Fibroblast of skin of right quadriceps (primary cell): Measurements from ENCODE around the gene PPP2R3B.
"Not testable (repeated sequence)": the region's sequence is repeated elsewhere in the genome, so short reads cannot be mapped to it uniquely, and the experiment has no call there.

Experiments used
- DNase-seq: peaks from one replicate; pipeline ENCODE4 v3.0.0-alpha.2; 2013

The PPP2R3B gene

GRCh38 chrX:351736-352135 lies 35.0 kb downstream of the PPP2R3B start:
- no peak for DNase-seq

DNA sequence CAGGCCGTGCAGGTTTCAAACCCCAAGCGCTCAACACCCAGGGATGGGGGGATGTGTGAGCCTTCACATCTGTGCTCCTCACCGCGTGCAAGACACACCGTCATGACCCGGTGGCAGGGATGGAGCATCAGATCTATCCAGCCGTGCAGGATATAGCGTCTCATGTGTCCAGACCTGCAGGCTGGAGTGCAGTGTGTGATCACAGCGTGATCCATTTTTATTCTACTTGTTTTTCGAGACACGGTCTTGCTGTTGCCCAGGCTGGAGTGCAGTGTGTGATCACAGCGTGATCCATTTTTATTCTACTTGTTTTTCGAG lies 35.4 kb downstream of the PPP2R3B start:
- DNase-seq, result not testable (repeated sequence)

DNA sequence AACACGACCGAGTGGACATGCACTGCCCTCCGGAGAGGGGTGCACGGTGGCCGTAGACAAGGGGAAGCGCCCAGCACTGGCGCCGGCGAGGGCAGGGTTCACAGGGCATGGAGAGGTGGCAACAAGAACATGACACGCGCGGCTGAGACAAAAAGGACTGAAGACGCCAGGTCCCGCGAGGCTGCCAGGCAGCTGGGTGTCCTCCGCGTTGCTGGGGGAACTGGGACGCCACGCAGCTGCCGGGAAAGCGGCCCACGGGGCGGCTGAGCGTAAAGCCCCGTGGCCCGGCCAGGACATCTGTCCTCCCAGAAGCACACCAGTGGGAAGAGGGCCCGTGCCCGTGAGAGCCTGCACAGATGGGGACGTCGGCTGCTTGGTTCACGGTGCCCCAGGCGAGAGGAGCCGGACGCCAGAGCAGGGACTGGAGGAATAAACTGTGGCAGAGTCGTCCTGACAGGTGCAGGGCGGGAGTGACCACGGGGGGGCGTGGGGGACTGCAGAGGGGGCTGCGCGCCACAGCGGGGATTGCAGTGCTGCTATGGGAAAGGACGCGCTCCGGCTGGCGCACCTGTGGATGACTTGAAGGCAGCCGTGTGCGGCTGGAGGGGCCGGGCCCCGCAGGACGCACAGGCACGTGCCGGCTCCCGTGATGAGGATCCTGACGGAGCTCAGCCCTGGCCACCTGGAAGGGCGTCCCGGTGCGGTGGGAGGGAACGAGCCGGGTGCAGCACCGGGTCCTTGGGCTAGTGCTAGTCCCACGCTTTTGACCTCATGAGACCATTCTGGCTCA lies 36.0 kb downstream of the PPP2R3B start:
- no peak for DNase-seq

DNA sequence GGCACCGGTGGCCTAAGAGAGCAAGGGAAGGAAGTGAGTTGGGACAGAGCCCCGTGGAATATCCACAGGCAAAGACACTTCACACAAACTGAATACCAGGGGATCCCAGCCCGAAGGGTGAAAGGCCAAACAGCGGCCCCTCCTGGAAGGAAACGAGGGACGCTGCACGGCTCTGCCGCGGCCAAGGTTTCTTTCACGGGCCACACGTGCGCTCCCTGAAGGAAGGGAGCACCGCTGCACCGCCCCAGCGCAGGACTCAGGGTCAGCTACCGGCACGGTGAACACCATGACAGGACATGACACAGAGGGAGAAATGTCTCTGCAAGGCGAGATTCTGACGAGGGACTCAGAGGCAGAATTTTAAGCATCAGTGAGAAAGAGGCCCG lies 36.6 kb downstream of the PPP2R3B start:
- DNase-seq, result no peak

DNA sequence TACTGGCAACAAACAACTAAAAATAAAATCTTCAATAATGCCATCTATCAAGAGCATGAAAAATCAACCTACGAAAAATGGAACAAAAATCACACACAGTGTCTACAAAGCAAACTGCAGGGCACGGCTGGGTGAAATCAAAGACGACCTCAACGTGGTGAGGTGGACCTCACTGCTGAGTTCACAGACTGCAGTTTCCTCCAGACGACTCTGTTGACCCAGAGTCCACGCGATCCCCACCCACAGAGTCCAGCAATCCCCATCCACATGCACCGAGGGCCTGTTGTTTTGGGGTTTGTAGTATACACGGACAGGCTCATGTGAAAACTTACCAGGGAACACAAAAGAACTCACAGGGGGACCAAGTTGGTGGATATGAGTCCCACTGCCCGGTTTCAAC lies 37.0 kb downstream of the PPP2R3B start:
- no peak for DNase-seq

DNA sequence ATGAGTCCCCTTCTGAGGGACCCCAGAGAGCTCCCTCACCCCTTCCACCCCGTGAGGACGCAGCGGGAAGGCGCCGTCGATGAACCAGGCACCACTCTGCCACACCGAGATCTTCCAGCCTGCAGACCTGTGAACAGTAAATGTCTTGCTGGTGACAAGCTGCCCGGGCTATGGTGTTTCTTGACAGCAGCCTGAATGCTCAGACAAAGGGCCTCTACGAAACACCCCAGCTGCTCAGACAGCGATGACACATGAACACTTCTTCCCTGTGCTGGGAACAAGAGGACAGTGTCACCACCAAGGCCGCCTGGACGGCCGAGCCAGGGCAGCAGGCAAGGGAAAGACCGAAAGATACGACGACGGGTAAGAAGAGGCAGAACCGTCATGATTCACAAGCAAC lies 37.5 kb downstream of the PPP2R3B start:
- no peak for DNase-seq

DNA sequence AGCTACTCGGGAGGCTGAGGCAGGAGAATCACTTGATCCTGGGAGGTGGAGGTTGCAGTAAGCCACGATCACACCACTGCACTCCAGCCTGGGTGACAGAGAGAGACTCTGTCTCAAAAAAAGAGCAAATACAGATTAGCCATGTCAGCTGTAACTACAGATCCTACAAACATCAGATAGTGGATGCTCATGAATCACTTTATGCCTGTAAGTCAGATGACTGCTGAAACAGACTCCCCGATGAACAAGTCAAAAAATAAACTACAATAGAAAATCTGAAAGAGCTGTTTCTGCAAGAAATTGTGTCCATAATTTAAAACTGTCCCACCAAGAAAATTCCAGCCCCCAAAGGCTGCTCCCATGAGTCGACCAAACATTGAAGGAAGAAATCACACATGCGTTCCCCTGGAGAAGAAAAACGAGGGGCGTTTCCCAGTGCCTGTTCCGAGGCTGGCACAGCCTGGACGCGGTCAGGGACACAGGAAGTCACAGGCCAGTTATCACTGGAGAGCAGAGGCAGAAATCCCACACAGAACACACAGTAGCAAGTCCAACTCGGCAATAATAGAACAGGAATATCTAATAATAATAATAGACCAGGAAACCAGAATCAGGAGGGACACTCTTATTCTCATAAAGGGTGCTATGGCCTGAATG lies 38.1 kb downstream of the PPP2R3B start:
- no peak for DNase-seq

GRCh38 chrX:347351-348117 lies 39.2 kb downstream of the PPP2R3B start:
- no peak for DNase-seq

DNA sequence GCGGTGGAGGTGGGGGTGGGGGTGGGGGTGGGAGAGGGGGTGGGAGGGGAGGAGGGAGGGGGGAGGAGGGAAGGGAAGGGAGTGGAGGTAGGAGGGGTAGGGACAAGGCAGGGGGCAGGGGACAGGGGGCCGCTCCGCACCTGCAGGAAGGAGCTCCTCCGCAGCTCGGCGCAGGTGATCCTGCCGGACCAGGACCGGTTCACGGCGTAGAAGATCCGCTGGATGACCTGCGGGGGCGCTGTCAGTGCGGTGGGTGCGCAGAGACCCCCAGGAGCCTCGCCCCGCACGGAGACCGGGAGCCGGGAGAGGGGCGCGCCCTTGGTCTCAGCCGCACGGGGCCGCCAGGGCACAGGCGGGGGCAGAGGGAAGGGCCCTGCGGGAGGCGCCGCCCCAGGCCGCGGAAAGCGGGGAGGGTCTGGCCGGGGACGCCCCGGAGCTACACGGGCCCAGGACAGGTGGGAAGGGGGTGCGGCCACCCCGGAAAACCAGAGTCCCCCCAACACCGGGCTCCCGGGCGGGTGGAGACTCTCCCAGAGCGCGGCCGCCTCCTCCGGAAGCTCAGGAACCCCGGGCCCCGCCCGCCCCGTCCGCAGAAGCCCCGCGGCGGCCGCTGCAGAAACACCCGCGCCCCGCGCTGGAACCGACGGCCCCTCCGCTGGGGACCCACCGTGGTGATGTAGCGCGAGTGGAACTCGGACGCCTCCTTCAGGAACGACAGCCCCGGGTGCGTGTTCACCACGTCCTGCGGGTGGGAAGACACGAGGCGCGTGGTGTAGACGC lies 40.5 kb downstream of the PPP2R3B start:
- no peak for DNase-seq

GRCh38 chrX:345020-345925 lies 41.4 kb downstream of the PPP2R3B start:
- no peak for DNase-seq

DNA sequence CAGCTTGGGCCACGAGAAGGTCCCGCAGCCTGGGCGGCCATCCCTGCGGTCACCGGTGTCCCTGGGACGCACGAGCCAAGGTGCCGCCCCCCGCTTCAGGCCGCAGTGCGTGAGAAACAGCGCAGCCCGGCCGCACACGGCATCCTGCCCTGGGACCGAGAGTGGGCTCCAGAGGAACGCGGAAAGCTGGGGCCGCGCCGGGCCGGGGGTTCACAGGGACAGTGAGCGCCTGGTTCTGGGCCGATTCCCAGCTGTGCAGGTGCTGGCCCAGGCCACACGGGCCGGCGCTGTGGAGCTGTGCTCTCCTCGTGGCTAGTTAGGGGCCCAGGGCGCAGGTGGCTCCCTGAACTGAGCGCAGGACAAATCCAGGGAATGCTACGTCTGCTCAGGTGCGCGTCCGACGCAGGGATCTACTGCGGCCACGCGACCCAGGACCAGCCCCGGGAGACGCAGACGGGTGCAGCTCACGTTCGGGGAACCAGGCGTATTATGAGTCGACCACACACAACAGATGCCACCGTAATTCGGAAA lies 42.3 kb downstream of the PPP2R3B start:
- no peak for DNase-seq

DNA sequence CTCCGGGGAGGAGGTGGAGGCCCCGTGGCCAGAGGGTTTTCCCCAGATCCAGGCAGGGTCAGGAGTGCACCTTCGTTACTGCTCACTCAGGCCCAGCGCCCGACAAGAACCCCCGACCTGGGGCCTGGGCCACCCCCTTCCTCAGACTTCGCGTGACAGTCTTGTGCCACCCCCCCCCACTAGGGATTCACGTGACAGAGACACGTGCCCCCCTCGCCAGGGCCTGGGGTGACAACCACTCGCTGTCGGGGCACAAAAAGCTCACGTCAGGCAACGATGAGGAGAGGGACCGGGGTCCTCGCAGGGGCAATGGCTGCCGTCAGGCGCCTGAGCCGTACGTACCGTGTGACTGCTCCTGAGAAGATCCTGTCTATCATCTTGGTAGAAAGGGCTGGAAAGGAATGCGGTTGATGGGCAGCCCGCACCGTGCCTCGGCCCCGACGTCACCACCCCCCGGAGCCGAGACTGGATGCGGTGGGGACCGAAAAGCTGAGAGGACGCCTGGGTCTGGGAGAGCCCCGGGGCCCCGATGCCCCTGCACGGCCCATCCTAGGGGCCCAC lies 45.1 kb downstream of the PPP2R3B start:
- DNase-seq, result no peak

DNA sequence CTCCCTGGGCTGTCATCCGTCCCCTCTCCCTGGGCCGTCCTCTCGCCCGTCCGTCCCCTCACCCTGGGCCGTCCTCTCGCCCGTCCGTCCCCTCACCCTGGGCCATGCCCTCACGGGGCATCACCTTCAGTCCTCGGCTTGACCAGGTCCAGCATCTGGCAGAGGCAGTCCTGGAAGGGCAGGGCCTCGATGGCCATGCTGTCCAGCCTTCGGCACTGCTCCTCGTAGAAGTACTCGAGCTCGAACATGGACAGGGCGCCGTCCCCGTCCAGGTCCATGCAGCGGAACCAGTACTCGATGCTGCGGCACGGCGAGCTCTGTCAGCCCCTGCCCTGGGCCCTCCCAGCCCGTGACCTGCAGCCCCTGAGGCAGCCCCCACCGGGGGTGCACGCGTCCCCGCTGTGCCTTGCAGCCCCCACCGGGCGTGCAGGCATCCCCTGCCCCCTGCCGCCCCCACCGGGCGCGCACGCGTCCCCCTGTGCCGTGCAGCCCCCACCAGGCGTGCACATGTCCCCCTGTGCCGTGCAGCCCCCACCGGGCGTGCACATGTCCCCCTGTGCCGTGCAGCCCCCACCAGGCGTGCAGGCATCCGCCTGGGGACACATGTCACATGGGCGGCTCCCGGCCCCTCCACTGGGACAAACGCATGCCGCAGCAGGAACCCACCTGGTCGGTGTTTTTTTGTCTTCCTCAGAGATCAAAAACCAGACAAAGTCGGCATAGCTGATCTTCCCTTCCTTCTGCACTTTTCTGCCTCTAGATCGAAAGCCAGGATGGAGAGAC lies 45.9 kb downstream of the PPP2R3B start:
- no peak for DNase-seq

DNA sequence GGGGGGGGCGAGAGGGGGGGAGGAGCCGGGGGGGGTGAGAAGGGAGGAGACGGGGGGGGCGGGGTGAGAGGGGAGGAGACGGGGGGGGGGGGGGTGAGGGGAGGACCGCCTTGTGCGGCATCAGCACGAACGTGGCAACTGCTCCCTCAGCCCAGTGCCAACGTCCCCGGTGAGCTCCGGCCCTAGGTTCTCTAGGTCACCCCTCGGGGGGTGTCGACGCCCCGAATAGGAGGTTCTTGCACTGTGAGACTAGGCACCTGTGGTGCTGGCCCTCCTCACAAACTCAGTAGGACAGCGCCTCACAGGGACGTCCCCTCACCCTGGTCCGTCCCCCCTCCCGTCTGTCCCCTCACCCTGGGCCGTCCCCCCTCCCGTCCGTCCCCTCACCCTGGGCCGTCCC lies 46.6 kb downstream of the PPP2R3B start:
- no peak for DNase-seq

- no peak for DNase-seq
Measured at GRCh38 chrX:338836-339400, 47.8 kb downstream of the PPP2R3B start.

- DNase-seq, result no peak
Measured at GRCh38 chrX:338281-338835, 48.3 kb downstream of the PPP2R3B start.

DNA sequence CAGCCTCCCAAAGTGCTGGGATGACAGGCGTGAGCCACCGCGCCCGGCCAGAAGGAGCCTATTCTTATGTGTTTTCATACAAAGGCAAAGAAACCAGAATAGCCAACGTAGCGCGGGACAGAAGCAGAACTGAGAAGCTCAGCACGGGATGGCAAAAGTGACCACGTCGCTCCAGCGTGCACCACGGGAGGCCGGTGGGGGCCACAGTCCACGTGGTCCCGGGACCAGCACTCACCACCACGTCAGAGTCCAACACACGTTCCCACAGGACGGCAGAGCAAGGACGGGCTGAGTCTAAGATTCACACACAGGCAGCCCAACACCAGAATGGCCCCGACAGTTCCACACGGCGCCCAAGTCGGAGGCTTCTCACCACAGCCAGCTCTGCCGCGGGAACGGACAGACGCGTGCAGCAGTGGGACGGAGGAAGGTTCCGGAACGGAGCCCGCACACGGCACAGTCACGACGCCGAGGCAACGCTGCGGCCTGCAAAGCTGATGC lies 49.3 kb downstream of the PPP2R3B start:
- no peak for DNase-seq

DNA sequence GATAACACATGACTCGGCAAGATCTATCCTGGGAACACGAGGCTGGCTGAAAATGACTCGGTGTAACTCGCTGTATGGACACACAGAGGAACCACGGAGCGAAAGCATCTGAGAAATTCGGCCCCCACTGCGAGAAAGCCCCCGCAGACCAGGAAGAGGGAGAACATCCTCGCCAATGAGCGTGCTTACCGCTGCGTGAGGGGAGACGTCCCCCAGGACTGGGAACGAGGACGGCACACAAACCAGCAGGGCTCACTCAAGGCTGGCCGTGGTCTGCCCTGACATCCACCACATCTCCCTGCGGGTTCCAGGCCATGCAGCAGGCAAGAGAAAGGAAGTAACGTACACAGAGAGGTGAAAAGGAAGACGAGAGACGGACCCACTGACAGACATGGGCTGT lies 50.5 kb downstream of the PPP2R3B start:
- no peak for DNase-seq

- no peak for DNase-seq
Measured at GRCh38 chrX:335758-336155, 51.0 kb downstream of the PPP2R3B start.
